Measurements from ENCODE around the gene ATP8B4.

The ATP8B4 gene

GRCh38 chr15:49847423-49848281 is 271.4 kb downstream of the ATP8B4 start:
- TF ChIP-seq EZH2 (IDR thresholded peaks at IDR 0.05; ENCODE audit: borderline replicate concordance, low read depth, low read length, severe bottlenecking) (no peak), CTCF (IDR thresholded peaks at IDR 0.05; ENCODE audit: borderline replicate concordance, extremely low read depth, low read length, poor library complexity, severe bottlenecking) (no peak)
- no peak overlapping the region for H3K27ac ChIP-seq (ENCODE audit: low read length)

GRCh38 chr15:49844390-49844789 is 274.6 kb downstream of the ATP8B4 start:
- ATAC-seq (ENCODE audit: insufficient read depth, low read depth): no peak
- Histone ChIP-seq H3K9me3 (ENCODE audit: insufficient read depth, low read length, severe bottlenecking) (peaks cover 2% of the 10 kb centered on the region), H3K27ac (ENCODE audit: low read length) (no peak overlapping the region), H3K4me2 (ENCODE audit: insufficient read depth, low read length) (no peak overlapping the region), H4K20me1 (ENCODE audit: insufficient read depth, low read length) (no peaks in the 10 kb centered on the region), H3K9ac (ENCODE audit: low read depth, low read length) (no peak overlapping the region), H3K4me1 (ENCODE audit: insufficient read depth, low read length) (no peaks in the 10 kb centered on the region), H3K27me3 (ENCODE audit: insufficient read depth, low read length, poor library complexity) (no peaks in the 10 kb centered on the region), H2AFZ (ENCODE audit: low read depth, low read length) (no peak overlapping the region), H3K4me3 (ENCODE audit: low read depth in 1 of 2, low read length in 2 of 2) (no peak overlapping the region), H3K79me2 (ENCODE audit: insufficient read depth, low read length) (no peaks in the 10 kb centered on the region), H3K36me3 (ENCODE audit: insufficient read depth, low read length) (no peaks in the 10 kb centered on the region)
- TF ChIP-seq CTCF (IDR thresholded peaks at IDR 0.05; ENCODE audit: borderline replicate concordance, extremely low read depth, low read length, poor library complexity, severe bottlenecking) (no peak), EZH2 (IDR thresholded peaks at IDR 0.05; ENCODE audit: borderline replicate concordance, low read depth, low read length, severe bottlenecking) (no peak)
- no peak for DNase-seq

More at GRCh38 chr15:49847423-49848281, 271.4 kb downstream of the ATP8B4 start:
- no peak overlapping the region for H2AFZ ChIP-seq (ENCODE audit: low read depth, low read length)
- no peak overlapping the region for H3K4me2 ChIP-seq (ENCODE audit: insufficient read depth, low read length)
- H3K9ac ChIP-seq (ENCODE audit: low read depth, low read length): no peak overlapping the region
- no peaks in the 10 kb centered on the region for H3K36me3 ChIP-seq (ENCODE audit: insufficient read depth, low read length)
- ATAC-seq (ENCODE audit: insufficient read depth, low read depth): no peak
- DNase-seq: no peak
- no peaks in the 10 kb centered on the region for H3K27me3 ChIP-seq (ENCODE audit: insufficient read depth, low read length, poor library complexity)
- H4K20me1 ChIP-seq (ENCODE audit: insufficient read depth, low read length): no peaks in the 10 kb centered on the region
- H3K79me2 ChIP-seq (ENCODE audit: insufficient read depth, low read length): no peaks in the 10 kb centered on the region
- H3K9me3 ChIP-seq (ENCODE audit: insufficient read depth, low read length, severe bottlenecking): no peaks in the 10 kb centered on the region
- no peak overlapping the region for H3K4me3 ChIP-seq (ENCODE audit: low read depth in 1 of 2, low read length in 2 of 2)
- H3K4me1 ChIP-seq (ENCODE audit: insufficient read depth, low read length): no peaks in the 10 kb centered on the region

- ATAC-seq (ENCODE audit: insufficient read depth, low read depth): no peak
- Histone ChIP-seq H3K4me2 (ENCODE audit: insufficient read depth, low read length) (no peak overlapping the region), H3K9me3 (ENCODE audit: insufficient read depth, low read length, severe bottlenecking) (peaks cover 2% of the 10 kb centered on the region), H4K20me1 (ENCODE audit: insufficient read depth, low read length) (no peaks in the 10 kb centered on the region), H3K4me1 (ENCODE audit: insufficient read depth, low read length) (no peaks in the 10 kb centered on the region), H3K4me3 (ENCODE audit: low read depth in 1 of 2, low read length in 2 of 2) (no peak overlapping the region), H3K27me3 (ENCODE audit: insufficient read depth, low read length, poor library complexity) (no peaks in the 10 kb centered on the region), H3K9ac (ENCODE audit: low read depth, low read length) (no peak overlapping the region), H3K79me2 (ENCODE audit: insufficient read depth, low read length) (no peaks in the 10 kb centered on the region), H3K27ac (ENCODE audit: low read length) (no peak overlapping the region), H2AFZ (ENCODE audit: low read depth, low read length) (no peak overlapping the region), H3K36me3 (ENCODE audit: insufficient read depth, low read length) (no peaks in the 10 kb centered on the region)
- TF ChIP-seq CTCF (IDR thresholded peaks at IDR 0.05; ENCODE audit: borderline replicate concordance, extremely low read depth, low read length, poor library complexity, severe bottlenecking): no peak
- no peak for TF ChIP-seq EZH2 (IDR thresholded peaks at IDR 0.05; ENCODE audit: borderline replicate concordance, low read depth, low read length, severe bottlenecking)
- no peak for DNase-seq
Observed at GRCh38 chr15:49843725-49844124, 275.3 kb downstream of the ATP8B4 start.

Measured in DND-41 (cell line).